ENCODE results near the gene LRIG1. TPM values are rescaled to one million over a fixed set of nuclear protein-coding genes. Genes with fewer than 3 reads are reported as not detected.

Gene LRIG1
- total and polyA plus RNA-seq, 2 of the 8 experiments (the other 6 are each of a cell fraction or from before 2014, with no cell fraction given), result 78.1 to 88.7 TPM

- no peak overlapping the region for H4K8ac ChIP-seq (ENCODE audit: extremely low read depth, insufficient read depth, low read length)
- no peak for FAIRE-seq
- peaks cover 9 to 28% of the 10 kb centered on the region in 2 experiments for H4K20me1 ChIP-seq (replicated peaks in 1 of 2; ENCODE audit: control insufficient read depth in 1 of 2, insufficient read depth in 2 of 2, low read length in 2 of 2)
- H3K79me2 ChIP-seq (ENCODE audit: control insufficient read depth in 1 of 2, insufficient read depth in 2 of 2, low read length in 2 of 2), result peaks cover 0 to 83% of the 10 kb centered on the region in 2 experiments; a peak in 2 of 4 replicates
- H2BK5ac ChIP-seq (ENCODE audit: low read depth, low read length), result no peak overlapping the region
- H2BK12ac ChIP-seq (ENCODE audit: low read depth, low read length), result no peak overlapping the region
- H4K91ac ChIP-seq (replicated peaks; ENCODE audit: insufficient read length, low read length), result no peak overlapping the region
- no peak overlapping the region for H2BK20ac ChIP-seq (ENCODE audit: low read length)
- H3K14ac ChIP-seq (ENCODE audit: insufficient read length), result no peak overlapping the region
- H2AFZ ChIP-seq (ENCODE audit: low read length), result no peak overlapping the region
- CTCF ChIA-PET (ENCODE audit: partially characterized antibody), result interaction anchor here (1.1 to 7.1 kb wide), 5 partner anchors 9 to 416 kb away, joined by 3 to 42 read pairs (median 5); no protein-coding TSS in a partner anchor
- H3K36me3 ChIP-seq (ENCODE audit: control insufficient read depth in 2 of 4, insufficient read depth in 4 of 4, low read length in 3 of 4), result peaks cover 44 to 81% (median 64%) of the 10 kb centered on the region in 4 experiments
- H4K5ac ChIP-seq (ENCODE audit: insufficient read length, low read depth, low read length), result no peak overlapping the region
- no peak overlapping the region for H3K27ac ChIP-seq (ENCODE audit: low read depth, low read length)
- H3K4me3 ChIP-seq (ENCODE audit: extremely low read depth in 1 of 4, insufficient read depth in 2 of 4, low read depth in 3 of 4, low read length in 4 of 4), result no peak overlapping the region
- H3K79me1 ChIP-seq (ENCODE audit: low read depth, low read length), result peaks cover 5% of the 10 kb centered on the region; the same call in 1 of the 2 replicates
- H3K18ac ChIP-seq (ENCODE audit: extremely low read depth, low read length), result no peak overlapping the region
- no peak overlapping the region for H3K23ac ChIP-seq (ENCODE audit: insufficient read length)
- H2BK120ac ChIP-seq (replicated peaks; ENCODE audit: low read depth, low read length), result no peak overlapping the region
- no peak for DNase-seq (ENCODE audit: low read depth in 1 of 2, low spot score in 2 of 2)
- no peak overlapping the region for H3K4me2 ChIP-seq (ENCODE audit: insufficient read depth in 1 of 2, low read depth in 2 of 2, low read length in 2 of 2)
- H3K4me1 ChIP-seq (replicated peaks in 1 of 4; ENCODE audit: control insufficient read depth in 3 of 4, insufficient read depth in 4 of 4, low read length in 3 of 4), result peaks cover 0 to 16% (median 10%) of the 10 kb centered on the region in 4 experiments
- H3K4ac ChIP-seq (replicated peaks; ENCODE audit: insufficient read length, low read depth, low read length), result no peak overlapping the region
- H3K23me2 ChIP-seq (ENCODE audit: low read depth, low read length), result no peaks in the 10 kb centered on the region
- H2AK5ac ChIP-seq (ENCODE audit: low read depth, low read length), result no peak overlapping the region
- no peak overlapping the region for H3K9ac ChIP-seq (replicated peaks in 1 of 4; ENCODE audit: extremely low read depth in 1 of 4, low read depth in 3 of 4, low read length in 3 of 4)
- no peaks in the 10 kb centered on the region for H3K27me3 ChIP-seq (replicated peaks in 1 of 4; ENCODE audit: control insufficient read depth in 3 of 4, extremely low read depth in 1 of 4, insufficient read depth in 3 of 4, low read length in 3 of 4)
- WGBS, 2 experiments (ENCODE audit: extremely low coverage in 1 of 2, insufficient coverage in 1 of 2, insufficient read length in 1 of 2, insufficient replicate concordance in 2 of 2, low coverage in 1 of 2, low lambda C conversion rate in 2 of 2, missing lambda C conversion rate in 1 of 2), result 94% methylated on average over 11 of the region's 11 CpGs; no CpG with 5 or more reads in 1 of the 2 experiments
- no peaks in the 10 kb centered on the region for H3K9me3 ChIP-seq (ENCODE audit: insufficient read depth in 2 of 2, low read depth in 1 of 2, low read length in 1 of 2)
- no peak overlapping the region for H3K56ac ChIP-seq (replicated peaks; ENCODE audit: insufficient read length, low read depth, low read length)
- POLR2A ChIA-PET (ENCODE audit: partially characterized antibody), result no interaction called here
- no peak overlapping the region for H2BK15ac ChIP-seq (ENCODE audit: low read length)
- TF ChIP-seq NRF1 (IDR thresholded peaks at IDR 0.05; ENCODE audit: low read depth, low read length) (no peak), CTBP2 (IDR thresholded peaks at IDR 0.05; ENCODE audit: borderline replicate concordance, insufficient read depth, insufficient read length, low read length) (no peak), EGR1 (IDR thresholded peaks at IDR 0.05; ENCODE audit: borderline replicate concordance, low read depth, low read length) (no peak), ASH2L (IDR thresholded peaks at IDR 0.05; ENCODE audit: low read length) (no peak), BACH1 (IDR thresholded peaks at IDR 0.05; ENCODE audit: low read length) (no peak), MAFK (IDR thresholded peaks at IDR 0.05; ENCODE audit: low read depth, low read length) (no peak)
Observed at GRCh38 chr3:66405701-66406091, 95.1 kb downstream of the LRIG1 start.
